ENCODE data around the gene RBFOX2. TPM values are rescaled to one million over a fixed set of nuclear protein-coding genes. Genes with fewer than 3 reads are reported as not detected.

The RBFOX2 gene
- total RNA-seq, 1 donor from 2014 or later: 147 TPM

DNA sequence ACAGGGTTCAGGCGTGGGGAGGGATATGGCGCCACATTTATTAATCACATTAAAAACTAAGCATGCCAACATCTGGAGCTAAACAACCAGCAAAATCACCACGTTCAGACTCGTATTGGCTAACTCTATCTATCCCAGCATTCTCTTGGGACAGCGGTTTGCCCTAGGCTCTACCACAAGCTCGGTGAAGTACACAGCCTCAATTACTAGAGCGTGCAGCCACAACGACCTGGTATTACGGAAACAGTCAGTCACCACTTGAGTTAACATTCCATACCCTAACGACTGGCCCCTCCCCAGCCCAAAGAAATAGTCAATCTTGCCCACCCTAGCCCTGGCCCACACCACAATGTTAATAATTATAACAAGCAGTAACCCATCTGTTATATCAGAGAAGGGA lies 278.8 kb downstream of the RBFOX2 start:
- DNase-seq (ENCODE audit: low spot score): no peak
- TF ChIP-seq CTCF (IDR thresholded peaks at IDR 0.05): no peak
- Mint-ChIP-seq H3K36me3 (ENCODE audit: low read depth) (peaks cover 17% of the 10 kb centered on the region), H3K4me1 (ENCODE audit: low read depth) (peaks cover 15% of the 10 kb centered on the region), H3K9me3 (ENCODE audit: low read depth) (no peaks in the 10 kb centered on the region), H3K27ac (ENCODE audit: unreplicated experiment) (peak overlapping the region; percentile 33), H3K4me3 (ENCODE audit: unreplicated experiment) (no peak overlapping the region), H3K27me3 (ENCODE audit: low read depth) (no peaks in the 10 kb centered on the region)

GRCh38 chr22:35746946-35747703 lies 281.5 kb downstream of the RBFOX2 start:
- no peak for DNase-seq (ENCODE audit: low spot score)
- Mint-ChIP-seq H3K9me3 (ENCODE audit: low read depth) (no peaks in the 10 kb centered on the region), H3K27ac (ENCODE audit: unreplicated experiment) (no peak overlapping the region), H3K4me1 (ENCODE audit: low read depth) (peaks cover 25% of the 10 kb centered on the region), H3K27me3 (ENCODE audit: low read depth) (no peaks in the 10 kb centered on the region), H3K36me3 (ENCODE audit: low read depth) (peaks cover 22% of the 10 kb centered on the region), H3K4me3 (ENCODE audit: unreplicated experiment) (no peak overlapping the region)
- TF ChIP-seq CTCF (IDR thresholded peaks at IDR 0.05): no peak

- H3K4me1 Mint-ChIP-seq (ENCODE audit: low read depth): peaks cover 30% of the 10 kb centered on the region
- no peaks in the 10 kb centered on the region for H3K9me3 Mint-ChIP-seq (ENCODE audit: low read depth)
- H3K27me3 Mint-ChIP-seq (ENCODE audit: low read depth): no peaks in the 10 kb centered on the region
- no peak overlapping the region for H3K4me3 Mint-ChIP-seq (ENCODE audit: unreplicated experiment)
- H3K27ac Mint-ChIP-seq (ENCODE audit: unreplicated experiment): no peak overlapping the region
- no peak for DNase-seq (ENCODE audit: low spot score)
- TF ChIP-seq CTCF (IDR thresholded peaks at IDR 0.05): no peak
- H3K36me3 Mint-ChIP-seq (ENCODE audit: low read depth): peaks cover 27% of the 10 kb centered on the region
Observed at GRCh38 chr22:35746248-35746647, 282.4 kb downstream of the RBFOX2 start.

DNA sequence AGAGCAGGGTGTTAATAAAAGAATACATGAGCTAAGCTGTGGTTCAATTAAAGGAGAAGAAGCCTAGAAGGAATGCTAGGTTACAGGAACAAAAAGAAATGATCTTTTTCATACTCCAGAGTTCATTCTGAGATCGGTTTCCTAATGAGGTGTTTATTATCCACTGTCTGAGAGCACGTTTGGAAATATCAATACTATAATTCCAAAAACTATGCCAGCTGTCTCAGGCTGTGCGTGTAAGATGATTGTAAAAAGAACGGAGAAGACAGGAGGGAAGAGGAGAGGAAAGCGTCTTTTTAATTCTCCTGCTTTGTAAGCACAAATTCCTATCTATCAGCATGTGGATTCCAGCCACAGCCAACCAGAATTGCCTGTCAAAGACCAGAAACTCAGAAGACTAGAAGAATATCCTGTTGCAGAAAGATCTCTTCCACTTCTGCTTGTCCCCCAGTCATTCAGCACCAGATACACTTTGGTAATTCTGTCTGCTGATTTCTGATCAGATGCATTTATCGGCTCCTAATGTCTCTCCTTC lies 285.2 kb downstream of the RBFOX2 start:
- no peaks in the 10 kb centered on the region for H3K9me3 Mint-ChIP-seq (ENCODE audit: low read depth)
- peaks cover 35% of the 10 kb centered on the region for H3K36me3 Mint-ChIP-seq (ENCODE audit: low read depth)
- peak overlapping the region; percentile 79 for H3K27ac Mint-ChIP-seq (ENCODE audit: unreplicated experiment)
- DNase-seq (ENCODE audit: low spot score): no peak
- H3K4me3 Mint-ChIP-seq (ENCODE audit: unreplicated experiment): no peak overlapping the region
- peaks cover 33% of the 10 kb centered on the region for H3K4me1 Mint-ChIP-seq (ENCODE audit: low read depth)
- no peak for TF ChIP-seq CTCF (IDR thresholded peaks at IDR 0.05)
- H3K27me3 Mint-ChIP-seq (ENCODE audit: low read depth): no peaks in the 10 kb centered on the region

- H3K36me3 Mint-ChIP-seq (ENCODE audit: low read depth): peaks cover 42% of the 10 kb centered on the region
- H3K4me3 Mint-ChIP-seq (ENCODE audit: unreplicated experiment): no peak overlapping the region
- DNase-seq (ENCODE audit: low spot score): no peak
- H3K4me1 Mint-ChIP-seq (ENCODE audit: low read depth): peaks cover 30% of the 10 kb centered on the region
- no peaks in the 10 kb centered on the region for H3K27me3 Mint-ChIP-seq (ENCODE audit: low read depth)
- peak overlapping the region; percentile 79 for H3K27ac Mint-ChIP-seq (ENCODE audit: unreplicated experiment)
- H3K9me3 Mint-ChIP-seq (ENCODE audit: low read depth): no peaks in the 10 kb centered on the region
- TF ChIP-seq CTCF (IDR thresholded peaks at IDR 0.05): no peak
Observed at GRCh38 chr22:35742342-35743100, 286.1 kb downstream of the RBFOX2 start.

All from chondrocyte (in vitro differentiated cells).